HEK293 (cell line): ENCODE measurements around the gene CRTAC1.

Source experiments
- CTCF ChIA-PET: fragments of 350-600 bp; formaldehyde crosslinking; extraction: SDS; loops from one replicate; lab custom pipeline; 2021; ENCODE audit warnings: antibody characterized with exemption; lab: Yijun Ruan, JAX
- POLR2A ChIA-PET: fragments of 300-600 bp; formaldehyde crosslinking; extraction: SDS; loops from one replicate; lab custom pipeline; 2020; ENCODE audit warnings: antibody characterized with exemption, inconsistent platforms; lab: Yijun Ruan, JAX
- H3K27ac ChIP-seq: fragments of 200-500 bp; sonication (Bioruptor generic); 2 replicates; pipeline ENCODE4 v1.5.1; 2014; ENCODE audit warnings: low read depth, low read length, control low read depth, inconsistent platforms; ENCODE audit errors: extremely low read depth
- H3K36me3 ChIP-seq, 2 experiments: fragments of 200-500 bp in 1 of 2; sonication (Bioruptor generic) in 1 of 2; 1 replicate in 1 of 2; 2 replicates in 1 of 2; pipeline ENCODE4 v1.5.1; 2014 to 2017; ENCODE audit warnings: inconsistent platforms in 2 of 2, low read length in 2 of 2; ENCODE audit not compliant: control insufficient read depth in 2 of 2, insufficient read depth in 1 of 2
- H3K4me1 ChIP-seq: fragments of 200-500 bp; sonication (Bioruptor generic); 2 replicates; pipeline ENCODE4 v1.5.1; 2014; ENCODE audit warnings: mild to moderate bottlenecking, low read length, inconsistent platforms; ENCODE audit not compliant: control insufficient read depth, insufficient read depth
- H3K4me3 ChIP-seq: 2 replicates; pipeline ENCODE4 v1.5.1; 2011; ENCODE audit warnings: low read depth, mild to moderate bottlenecking, control low read depth, low read length, moderate library complexity
- H3K9me3 ChIP-seq: fragments of 200-500 bp; sonication (Bioruptor generic); 2 replicates; pipeline ENCODE4 v1.5.1; 2014; ENCODE audit warnings: low read depth, low read length, inconsistent platforms; ENCODE audit not compliant: control insufficient read depth, insufficient read depth
- AEBP2 ChIP-seq: fragments of 450-650 bp; formaldehyde crosslinking; IDR thresholded peaks from 2 replicates; pipeline ENCODE4 v1.5.1; 2016; ENCODE audit warnings: missing biosample characterization, missing genetic modification characterization, borderline replicate concordance
- MEIS1 ChIP-seq: sonication (generic); formaldehyde crosslinking; IDR thresholded peaks from 2 replicates; pipeline ENCODE4 v1.8.1; 2022; ENCODE audit warnings: missing genetic modification reagents, mild to moderate bottlenecking, borderline replicate concordance
- PRDM6 ChIP-seq: fragments of 450-650 bp; formaldehyde crosslinking; IDR thresholded peaks from 2 replicates; pipeline ENCODE4 v1.5.1; 2017; ENCODE audit warnings: missing biosample characterization, missing genetic modification characterization
- REPIN1 ChIP-seq: fragments of 450-650 bp; formaldehyde crosslinking; IDR thresholded peaks from 2 replicates; pipeline ENCODE4 v1.5.1; 2017; ENCODE audit warnings: missing biosample characterization, missing genetic modification characterization, low read depth
- SP7 ChIP-seq: fragments of 450-650 bp; formaldehyde crosslinking; IDR thresholded peaks from 2 replicates; pipeline ENCODE4 v1.5.1; 2016; ENCODE audit warnings: missing biosample characterization, missing genetic modification characterization
- TCF7L2 ChIP-seq: IDR thresholded peaks from 2 replicates; pipeline ENCODE4 v1.6.1; 2011; ENCODE audit warnings: low read depth, mild to moderate bottlenecking, inconsistent platforms, low read length, moderate library complexity, borderline replicate concordance
- ZBTB10 ChIP-seq: fragments of 450-650 bp; formaldehyde crosslinking; IDR thresholded peaks from 2 replicates; pipeline ENCODE4 v1.5.1; 2016; ENCODE audit warnings: missing biosample characterization, missing genetic modification characterization
- ZBTB17 ChIP-seq: fragments of 450-650 bp; formaldehyde crosslinking; IDR thresholded peaks from 2 replicates; pipeline ENCODE4 v1.5.1; 2016; ENCODE audit warnings: missing biosample characterization, missing genetic modification characterization
- ZBTB21 ChIP-seq: fragments of 450-650 bp; formaldehyde crosslinking; IDR thresholded peaks from 2 replicates; pipeline ENCODE4 v1.5.1; 2017; ENCODE audit warnings: missing biosample characterization, missing genetic modification characterization
- ZFP37 ChIP-seq: fragments of 450-650 bp; formaldehyde crosslinking; IDR thresholded peaks from 2 replicates; pipeline ENCODE4 v1.5.1; 2016; ENCODE audit warnings: missing biosample characterization, missing genetic modification characterization
- ZIC2 ChIP-seq: fragments of 450-650 bp; formaldehyde crosslinking; IDR thresholded peaks from 2 replicates; pipeline ENCODE4 v1.5.1; 2016; ENCODE audit warnings: missing biosample characterization, missing genetic modification characterization
- ZNF10 ChIP-seq: fragments of 450-650 bp; formaldehyde crosslinking; IDR thresholded peaks from 2 replicates; pipeline ENCODE4 v1.5.1; 2017; ENCODE audit warnings: missing biosample characterization, missing genetic modification characterization
- ZNF223 ChIP-seq: fragments of 450-650 bp; formaldehyde crosslinking; IDR thresholded peaks from 2 replicates; pipeline ENCODE4 v1.5.1; 2016; ENCODE audit warnings: missing biosample characterization, missing genetic modification characterization
- ZNF311 ChIP-seq: fragments of 450-650 bp; formaldehyde crosslinking; IDR thresholded peaks from 2 replicates; pipeline ENCODE4 v1.5.1; 2017; ENCODE audit warnings: missing biosample characterization, missing genetic modification characterization, borderline replicate concordance
- ZNF341 ChIP-seq: fragments of 450-650 bp; formaldehyde crosslinking; IDR thresholded peaks from 2 replicates; pipeline ENCODE4; 2016; ENCODE audit warnings: low read depth, missing biosample characterization, missing genetic modification characterization
- ZNF404 ChIP-seq: fragments of 450-650 bp; formaldehyde crosslinking; IDR thresholded peaks from 2 replicates; pipeline ENCODE4 v1.5.1; 2017; ENCODE audit warnings: missing biosample characterization, missing genetic modification characterization
- ZNF561 ChIP-seq: fragments of 450-650 bp; IDR thresholded peaks from 2 replicates; pipeline ENCODE4 v1.5.1; 2018; ENCODE audit warnings: missing biosample characterization, missing genetic modification characterization, borderline replicate concordance
- ZNF580 ChIP-seq: fragments of 450-650 bp; formaldehyde crosslinking; IDR thresholded peaks from 2 replicates; pipeline ENCODE4 v1.5.1; 2016; ENCODE audit warnings: missing biosample characterization, missing genetic modification characterization
- ZNF610 ChIP-seq: fragments of 450-650 bp; formaldehyde crosslinking; IDR thresholded peaks from 2 replicates; pipeline ENCODE4 v1.5.1; 2016; ENCODE audit warnings: missing biosample characterization, missing genetic modification characterization, borderline replicate concordance
- ZNF654 ChIP-seq: fragments of 450-650 bp; formaldehyde crosslinking; IDR thresholded peaks from 2 replicates; pipeline ENCODE4 v1.5.1; 2016; ENCODE audit warnings: low read depth, missing biosample characterization, missing genetic modification characterization
- ZNF658 ChIP-seq: fragments of 450-650 bp; formaldehyde crosslinking; IDR thresholded peaks from 2 replicates; pipeline ENCODE4; 2016; ENCODE audit warnings: missing biosample characterization, missing genetic modification characterization
- ZNF660 ChIP-seq: fragments of 450-650 bp; IDR thresholded peaks from 2 replicates; pipeline ENCODE4 v1.5.1; 2018; ENCODE audit warnings: missing biosample characterization, mild to moderate bottlenecking, missing genetic modification characterization
- TF ChIP-seq, protein P1 (sequence below): fragments of 450-650 bp; formaldehyde crosslinking; IDR thresholded peaks from 2 replicates; pipeline ENCODE4 v1.5.1; 2016; ENCODE audit warnings: missing biosample characterization, missing genetic modification characterization
- TF ChIP-seq, protein P2 (sequence below): fragments of 450-650 bp; formaldehyde crosslinking; IDR thresholded peaks from 2 replicates; pipeline ENCODE4 v1.5.1; 2016; ENCODE audit warnings: missing biosample characterization, missing genetic modification characterization
- TF ChIP-seq, protein P3 (sequence below): fragments of 450-650 bp; formaldehyde crosslinking; IDR thresholded peaks from 2 replicates; pipeline ENCODE4; 2016; ENCODE audit warnings: missing biosample characterization, missing genetic modification characterization
- TF ChIP-seq, protein P4 (sequence below): fragments of 450-650 bp; formaldehyde crosslinking; IDR thresholded peaks from 2 replicates; pipeline ENCODE4 v1.5.1; 2016; ENCODE audit warnings: missing biosample characterization, missing genetic modification characterization

The CRTAC1 gene

GRCh38 chr10:98028168-98028770, 2.2 kb downstream of the CRTAC1 start:
- Histone ChIP-seq H3K4me3 (no peak overlapping the region), H3K36me3 (no peaks in the 10 kb centered on the region), H3K9me3 (no peaks in the 10 kb centered on the region), H3K4me1 (no peaks in the 10 kb centered on the region; the same call in 1 of the 2 replicates), H3K27ac (no peak overlapping the region)
- ChIA-PET CTCF (interaction anchor here (0.6 to 9.4 kb wide), 45 partner anchors 8 to 316 kb away, joined by 3 to 92 read pairs (median 4); partner anchors contain the start of gene GOLGA7B), POLR2A (interaction anchor here (1.0 kb wide), 1 partner anchor 9 kb away, joined by 3 read pairs; no protein-coding TSS in a partner anchor)
- TF ChIP-seq ZNF341 (tag by site-specific recombination) (0 out of 2 replicates have a peak, but pooled peaks have one; percentile 11), ZNF10 (tag by site-specific recombination) (no peak), ZNF654 (tag by site-specific recombination) (peak; percentile 74), PRDM6 (tag by site-specific recombination) (no peak), SP7 (tag by site-specific recombination) (no peak), ZBTB17 (0 out of 2 replicates have a peak, but pooled peaks have one; percentile 26), ZNF658 (tag by site-specific recombination) (no peak), ZNF223 (tag by site-specific recombination) (no peak), ZNF561 (no peak; the same call in 1 of the 2 replicates), ZFP37 (no peak), AEBP2 (tag by site-specific recombination) (no peak), MEIS1 (no peak), ZBTB10 (no peak), TCF7L2 (no peak), ZNF610 (tag by site-specific recombination) (no peak), ZNF311 (tag by site-specific recombination) (no peak), ZIC2 (tag by site-specific recombination) (peak; percentile 30; the same call in 1 of the 2 replicates), ZNF404 (tag by site-specific recombination) (no peak), ZNF580 (tag by site-specific recombination) (no peak), ZNF660 (tag by site-specific recombination) (peak; percentile 89), REPIN1 (tag by site-specific recombination) (no peak), ZBTB21 (tag by site-specific recombination) (no peak)
- TF ChIP-seq, protein P1, sequence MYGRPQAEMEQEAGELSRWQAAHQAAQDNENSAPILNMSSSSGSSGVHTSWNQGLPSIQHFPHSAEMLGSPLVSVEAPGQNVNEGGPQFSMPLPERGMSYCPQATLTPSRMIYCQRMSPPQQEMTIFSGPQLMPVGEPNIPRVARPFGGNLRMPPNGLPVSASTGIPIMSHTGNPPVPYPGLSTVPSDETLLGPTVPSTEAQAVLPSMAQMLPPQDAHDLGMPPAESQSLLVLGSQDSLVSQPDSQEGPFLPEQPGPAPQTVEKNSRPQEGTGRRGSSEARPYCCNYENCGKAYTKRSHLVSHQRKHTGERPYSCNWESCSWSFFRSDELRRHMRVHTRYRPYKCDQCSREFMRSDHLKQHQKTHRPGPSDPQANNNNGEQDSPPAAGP (tag by site-specific recombination) = 0 out of 2 replicates have a peak, but pooled peaks have one; percentile 49
- TF ChIP-seq, protein P2, sequence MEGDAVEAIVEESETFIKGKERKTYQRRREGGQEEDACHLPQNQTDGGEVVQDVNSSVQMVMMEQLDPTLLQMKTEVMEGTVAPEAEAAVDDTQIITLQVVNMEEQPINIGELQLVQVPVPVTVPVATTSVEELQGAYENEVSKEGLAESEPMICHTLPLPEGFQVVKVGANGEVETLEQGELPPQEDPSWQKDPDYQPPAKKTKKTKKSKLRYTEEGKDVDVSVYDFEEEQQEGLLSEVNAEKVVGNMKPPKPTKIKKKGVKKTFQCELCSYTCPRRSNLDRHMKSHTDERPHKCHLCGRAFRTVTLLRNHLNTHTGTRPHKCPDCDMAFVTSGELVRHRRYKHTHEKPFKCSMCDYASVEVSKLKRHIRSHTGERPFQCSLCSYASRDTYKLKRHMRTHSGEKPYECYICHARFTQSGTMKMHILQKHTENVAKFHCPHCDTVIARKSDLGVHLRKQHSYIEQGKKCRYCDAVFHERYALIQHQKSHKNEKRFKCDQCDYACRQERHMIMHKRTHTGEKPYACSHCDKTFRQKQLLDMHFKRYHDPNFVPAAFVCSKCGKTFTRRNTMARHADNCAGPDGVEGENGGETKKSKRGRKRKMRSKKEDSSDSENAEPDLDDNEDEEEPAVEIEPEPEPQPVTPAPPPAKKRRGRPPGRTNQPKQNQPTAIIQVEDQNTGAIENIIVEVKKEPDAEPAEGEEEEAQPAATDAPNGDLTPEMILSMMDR (tag by site-specific recombination) = peak; percentile 85
- TF ChIP-seq, protein P3, sequence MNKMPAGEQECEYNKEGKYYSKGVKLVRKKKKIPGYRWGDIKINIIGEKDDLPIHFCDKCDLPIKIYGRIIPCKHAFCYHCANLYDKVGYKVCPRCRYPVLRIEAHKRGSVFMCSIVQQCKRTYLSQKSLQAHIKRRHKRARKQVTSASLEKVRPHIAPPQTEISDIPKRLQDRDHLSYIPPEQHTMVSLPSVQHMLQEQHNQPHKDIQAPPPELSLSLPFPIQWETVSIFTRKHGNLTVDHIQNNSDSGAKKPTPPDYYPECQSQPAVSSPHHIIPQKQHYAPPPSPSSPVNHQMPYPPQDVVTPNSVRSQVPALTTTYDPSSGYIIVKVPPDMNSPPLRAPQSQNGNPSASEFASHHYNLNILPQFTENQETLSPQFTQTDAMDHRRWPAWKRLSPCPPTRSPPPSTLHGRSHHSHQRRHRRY (tag by site-specific recombination) = no peak
- TF ChIP-seq, protein P4, sequence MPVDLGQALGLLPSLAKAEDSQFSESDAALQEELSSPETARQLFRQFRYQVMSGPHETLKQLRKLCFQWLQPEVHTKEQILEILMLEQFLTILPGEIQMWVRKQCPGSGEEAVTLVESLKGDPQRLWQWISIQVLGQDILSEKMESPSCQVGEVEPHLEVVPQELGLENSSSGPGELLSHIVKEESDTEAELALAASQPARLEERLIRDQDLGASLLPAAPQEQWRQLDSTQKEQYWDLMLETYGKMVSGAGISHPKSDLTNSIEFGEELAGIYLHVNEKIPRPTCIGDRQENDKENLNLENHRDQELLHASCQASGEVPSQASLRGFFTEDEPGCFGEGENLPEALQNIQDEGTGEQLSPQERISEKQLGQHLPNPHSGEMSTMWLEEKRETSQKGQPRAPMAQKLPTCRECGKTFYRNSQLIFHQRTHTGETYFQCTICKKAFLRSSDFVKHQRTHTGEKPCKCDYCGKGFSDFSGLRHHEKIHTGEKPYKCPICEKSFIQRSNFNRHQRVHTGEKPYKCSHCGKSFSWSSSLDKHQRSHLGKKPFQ (tag by site-specific recombination) = no peak
